GM19238 (cell line): ENCODE data around the gene ARL5C.
"Not testable (repeated sequence)": the region's sequence is repeated elsewhere in the genome, so short reads cannot be mapped to it uniquely, and the experiment has no call there.

Experiments
- DNase-seq: peaks from one replicate; pipeline ENCODE4 v3.0.0; 2011; ENCODE audit warnings: low spot score; ENCODE audit not compliant: insufficient read length

The ARL5C gene

GRCh38 chr17:39141915-39142664, 23.9 kb downstream of the ARL5C start:
- no peak for DNase-seq

DNA sequence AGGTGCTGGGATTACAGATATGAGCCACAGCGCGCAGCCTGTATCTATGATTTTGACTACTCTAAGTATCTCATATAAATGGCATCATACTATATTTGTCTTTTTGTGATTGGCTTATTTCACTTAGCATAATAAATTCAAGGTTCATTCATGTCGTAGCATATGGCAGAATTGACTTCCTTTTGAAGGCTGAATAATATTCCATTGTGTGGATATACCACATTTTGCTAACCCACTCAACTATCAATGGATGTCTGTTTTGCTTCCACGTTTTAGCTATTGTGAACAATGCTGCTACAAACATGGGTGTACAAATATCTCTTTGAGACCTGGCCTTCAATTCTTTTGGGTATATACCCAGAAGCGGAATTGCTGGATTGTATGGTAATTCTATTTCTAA, 24.7 kb downstream of the ARL5C start:
- DNase-seq, result no peak

DNA sequence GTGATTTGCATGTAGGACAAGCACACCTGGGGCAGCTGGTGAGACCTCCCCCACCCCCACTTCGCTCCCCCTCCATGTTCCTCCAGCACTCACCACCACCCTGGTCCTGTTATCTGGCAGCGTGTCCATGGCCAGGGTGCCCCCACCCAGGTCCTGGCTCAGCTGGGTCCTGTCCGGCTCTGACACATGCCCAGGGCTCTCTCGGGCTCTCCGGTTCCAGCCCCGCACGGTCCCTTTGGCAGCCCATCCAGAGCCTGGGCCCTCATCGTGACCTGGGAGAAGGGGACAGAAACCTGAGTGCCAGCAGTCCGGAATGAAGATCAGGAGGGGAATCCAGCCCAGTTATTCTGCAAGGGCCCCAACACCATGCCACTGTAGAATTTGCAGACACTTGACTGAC, 26.4 kb downstream of the ARL5C start:
- DNase-seq, result no peak

DNA sequence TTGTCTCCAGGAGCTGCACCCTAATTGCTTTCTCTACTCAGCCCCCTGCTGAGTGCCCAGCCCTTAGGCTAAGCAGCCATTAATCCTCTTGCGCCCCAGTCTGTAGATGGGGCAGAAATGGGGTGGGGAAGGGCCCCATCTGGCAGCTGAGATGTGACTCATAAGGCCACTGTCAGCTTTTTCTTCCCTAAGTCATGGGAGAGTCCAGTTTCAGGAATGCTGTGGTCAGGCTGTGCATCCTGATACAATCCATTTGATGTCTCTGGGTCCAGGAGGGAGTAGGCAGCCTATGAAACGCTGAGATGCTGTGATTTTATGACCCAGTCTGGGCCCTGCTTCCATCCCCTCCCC, 26.8 kb downstream of the ARL5C start:
- DNase-seq, result no peak

GRCh38 chr17:39138431-39139160, 27.4 kb downstream of the ARL5C start:
- DNase-seq, result no peak

DNA sequence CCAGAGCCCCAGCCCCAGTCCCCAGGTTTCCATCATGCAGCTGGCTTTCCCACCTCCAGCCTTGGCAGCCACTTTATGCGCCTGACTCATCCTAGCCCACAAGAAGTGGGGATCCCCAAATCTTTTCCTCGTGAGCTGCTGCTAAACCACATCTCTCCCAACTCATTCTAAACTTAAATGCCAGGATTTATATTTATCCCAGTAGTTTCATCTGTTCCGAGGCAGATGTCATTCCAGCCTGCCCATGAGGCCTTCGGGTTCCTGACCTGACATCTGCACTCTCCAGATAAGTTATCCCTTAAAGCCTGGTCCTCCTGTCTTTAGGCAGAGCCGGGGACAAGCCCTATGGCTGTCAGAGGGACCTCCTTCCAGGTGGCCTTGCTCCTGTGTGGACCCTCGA, 31.1 kb downstream of the ARL5C start:
- DNase-seq, result no peak

DNA sequence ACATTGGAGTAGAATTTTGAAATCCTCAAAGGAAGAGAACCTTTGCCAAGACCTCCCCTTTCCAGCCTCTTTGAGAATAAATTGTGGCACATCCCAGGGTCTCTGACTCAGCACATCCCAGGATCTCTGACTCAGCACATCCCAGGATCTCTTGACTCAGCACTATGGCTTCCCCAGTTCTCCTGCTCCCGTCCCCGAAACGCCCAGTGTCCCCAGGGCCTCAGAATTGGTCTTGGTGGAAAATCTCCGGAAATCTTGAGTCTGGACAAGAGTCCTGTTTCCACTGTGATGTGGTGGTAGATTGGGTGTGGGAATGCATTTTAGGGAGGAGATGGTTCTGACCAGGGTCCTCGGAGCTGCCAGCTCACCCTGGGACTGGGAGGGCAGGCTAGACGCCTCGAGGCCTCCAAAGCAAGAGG, 33.8 kb downstream of the ARL5C start:
- no peak for DNase-seq

DNA sequence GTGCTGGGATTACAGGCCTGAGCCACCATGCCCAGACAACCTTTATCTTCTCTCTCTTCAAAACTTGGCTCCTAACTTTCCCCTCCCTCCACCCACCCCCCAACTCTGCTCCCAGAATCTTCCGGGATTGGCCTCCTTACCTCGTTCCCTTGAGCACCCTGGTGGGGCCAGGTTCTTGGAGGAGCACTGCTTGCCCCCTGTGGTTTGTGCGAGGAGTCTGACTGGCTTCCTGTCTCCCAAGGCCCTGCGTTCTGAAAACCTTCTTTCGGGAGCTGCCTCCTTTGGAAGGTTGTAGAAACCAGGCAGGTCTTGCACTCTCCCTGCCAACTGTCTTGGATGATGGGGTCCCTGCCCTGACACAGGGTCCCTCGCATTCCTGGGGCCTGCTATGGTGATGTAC, 34.3 kb downstream of the ARL5C start:
- DNase-seq, result no peak

DNA sequence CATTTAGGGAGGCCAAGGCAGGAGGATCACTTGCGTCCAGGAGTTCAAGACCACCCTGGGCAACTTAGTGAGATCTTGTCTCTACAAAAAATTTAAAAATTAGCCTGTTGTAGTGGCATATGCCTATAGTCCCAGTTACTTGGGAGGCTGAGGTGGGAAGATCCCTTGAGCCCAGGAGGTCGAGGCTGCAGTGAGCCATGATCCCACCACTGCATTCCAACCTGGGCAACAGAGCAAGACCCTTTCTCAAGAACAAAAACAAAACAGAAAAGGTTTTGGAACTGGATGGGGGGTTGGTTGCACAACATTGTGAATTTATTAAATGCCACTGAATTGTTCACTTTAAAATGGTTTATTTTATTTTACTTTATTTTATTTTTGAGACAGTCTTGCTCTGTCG, 35.8 kb downstream of the ARL5C start:
- DNase-seq, result no peak

- DNase-seq, result not testable (repeated sequence)
Measured at GRCh38 chr17:39129544-39129943, 36.4 kb downstream of the ARL5C start.

- no peak for DNase-seq
Measured at GRCh38 chr17:39126436-39126835, 39.5 kb downstream of the ARL5C start.

GRCh38 chr17:39125143-39125875, 40.7 kb downstream of the ARL5C start:
- no peak for DNase-seq

GRCh38 chr17:39123627-39124026, 42.3 kb downstream of the ARL5C start:
- no peak for DNase-seq

DNA sequence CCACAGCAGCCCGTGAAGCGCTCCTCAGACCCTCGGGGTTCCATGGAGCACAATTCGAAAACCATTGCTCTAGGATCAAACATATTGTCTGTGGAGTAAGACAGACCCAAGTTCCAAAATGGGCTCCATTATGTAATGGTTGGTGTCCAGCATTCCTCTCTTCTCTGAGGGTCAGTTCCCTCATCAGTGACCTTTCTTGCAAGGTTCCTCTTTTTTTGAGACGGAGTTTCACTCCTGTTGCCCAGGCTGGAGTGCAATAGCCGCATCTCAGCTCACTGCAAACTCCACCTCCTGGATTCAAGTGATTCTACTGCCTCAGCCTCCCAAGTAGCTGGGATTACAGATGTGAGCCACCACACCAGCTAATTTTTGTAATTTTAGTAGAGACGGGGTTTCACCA, 43.0 kb downstream of the ARL5C start:
- DNase-seq, result no peak

GRCh38 chr17:39121919-39122318, 44.0 kb downstream of the ARL5C start:
- DNase-seq, result not testable (repeated sequence)

DNA sequence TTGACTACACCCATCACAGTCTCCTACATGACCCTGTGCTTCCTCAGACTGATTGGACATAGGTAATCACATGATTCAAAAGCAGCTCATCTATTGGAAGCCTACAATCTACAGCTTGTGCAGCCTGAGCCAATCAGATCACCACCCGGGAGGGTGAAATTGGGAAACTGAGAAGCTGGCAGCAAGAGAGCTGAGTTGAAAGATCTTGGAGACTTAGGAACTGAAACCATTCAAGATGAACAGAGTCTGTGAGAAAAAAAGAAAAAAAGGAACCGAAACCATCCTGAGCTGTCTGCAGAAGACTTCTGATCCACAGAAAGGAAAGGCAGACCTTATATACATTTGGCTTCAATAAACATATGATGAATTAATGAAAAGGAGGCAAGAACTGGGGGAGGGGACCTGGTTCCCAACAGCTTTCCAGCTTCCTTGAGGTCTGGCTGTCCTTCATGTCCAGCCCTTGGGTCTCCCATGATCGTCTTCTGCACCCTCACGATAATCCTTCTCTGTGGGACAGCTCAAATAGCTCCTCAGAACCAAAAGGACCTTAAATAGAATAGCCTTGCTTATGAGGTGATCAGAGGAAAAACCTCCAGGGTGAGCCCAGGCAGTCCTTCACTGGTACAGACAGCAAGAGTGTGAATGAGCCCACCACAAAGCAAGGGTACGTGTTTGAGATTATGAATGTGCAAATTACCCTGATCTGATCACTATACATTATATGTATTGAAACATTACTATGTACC, 47.1 kb downstream of the ARL5C start:
- DNase-seq, result peak; percentile 50

DNA sequence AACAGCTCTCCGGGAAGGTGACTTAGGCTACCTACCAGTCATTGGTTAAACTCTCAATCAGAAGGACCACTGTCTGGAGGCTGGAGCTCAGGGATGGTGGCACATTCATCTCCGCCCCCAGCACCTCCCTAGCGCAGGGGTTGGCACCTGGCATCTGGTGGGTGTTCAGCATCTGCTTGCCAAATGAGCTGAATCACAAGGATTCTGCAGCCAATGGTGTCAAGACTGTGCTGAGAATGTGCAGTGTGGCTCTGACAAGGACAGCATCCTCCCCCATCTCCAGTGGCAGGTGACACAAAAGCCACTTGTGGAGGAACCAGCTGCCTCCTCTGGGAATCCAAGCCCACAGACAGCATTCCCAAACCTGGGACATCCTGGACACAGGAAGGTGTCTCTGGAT, 49.7 kb downstream of the ARL5C start:
- DNase-seq, result no peak

GRCh38 chr17:39115135-39115534, 50.8 kb downstream of the ARL5C start:
- no peak for DNase-seq

DNA sequence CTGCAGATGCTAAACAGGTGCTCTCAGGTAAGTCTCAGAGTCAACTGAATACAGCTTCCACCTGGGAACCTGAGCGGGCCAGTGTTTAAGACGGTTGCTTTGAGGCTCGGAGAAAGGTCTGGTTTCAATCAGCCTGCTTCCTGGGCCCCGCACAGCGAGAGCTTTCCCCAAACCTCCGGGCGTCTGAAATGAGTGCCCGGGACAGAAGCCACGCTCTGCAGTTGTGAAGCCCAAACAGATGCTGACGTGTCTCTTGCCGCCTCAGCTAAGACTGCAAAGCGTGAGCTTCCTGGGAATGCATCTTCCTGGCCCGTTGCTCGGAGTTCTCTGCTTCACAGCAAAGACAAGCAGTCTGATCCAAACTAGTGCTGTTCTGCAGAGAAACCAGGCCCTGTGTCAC, 51.2 kb downstream of the ARL5C start:
- no peak for DNase-seq

DNA sequence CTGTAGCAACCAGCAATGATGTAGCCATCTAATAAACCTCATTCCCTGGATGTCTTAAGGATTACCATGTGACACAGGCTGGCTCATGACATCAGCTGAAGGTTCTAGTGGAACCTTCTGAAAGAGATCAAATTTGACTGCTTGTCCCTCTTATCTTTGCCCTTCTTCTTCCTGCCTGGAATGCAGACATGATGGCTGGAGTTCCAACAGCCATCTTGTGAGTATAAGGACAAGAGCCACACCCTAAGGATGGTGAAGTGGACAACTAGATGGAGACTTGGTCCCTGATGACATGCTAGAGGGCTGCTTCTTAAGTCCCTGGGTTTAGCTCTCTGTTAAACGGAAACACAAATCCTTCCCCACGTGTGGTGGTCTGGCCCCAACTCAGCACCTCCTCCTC, 52.1 kb downstream of the ARL5C start:
- DNase-seq, result no peak

DNA sequence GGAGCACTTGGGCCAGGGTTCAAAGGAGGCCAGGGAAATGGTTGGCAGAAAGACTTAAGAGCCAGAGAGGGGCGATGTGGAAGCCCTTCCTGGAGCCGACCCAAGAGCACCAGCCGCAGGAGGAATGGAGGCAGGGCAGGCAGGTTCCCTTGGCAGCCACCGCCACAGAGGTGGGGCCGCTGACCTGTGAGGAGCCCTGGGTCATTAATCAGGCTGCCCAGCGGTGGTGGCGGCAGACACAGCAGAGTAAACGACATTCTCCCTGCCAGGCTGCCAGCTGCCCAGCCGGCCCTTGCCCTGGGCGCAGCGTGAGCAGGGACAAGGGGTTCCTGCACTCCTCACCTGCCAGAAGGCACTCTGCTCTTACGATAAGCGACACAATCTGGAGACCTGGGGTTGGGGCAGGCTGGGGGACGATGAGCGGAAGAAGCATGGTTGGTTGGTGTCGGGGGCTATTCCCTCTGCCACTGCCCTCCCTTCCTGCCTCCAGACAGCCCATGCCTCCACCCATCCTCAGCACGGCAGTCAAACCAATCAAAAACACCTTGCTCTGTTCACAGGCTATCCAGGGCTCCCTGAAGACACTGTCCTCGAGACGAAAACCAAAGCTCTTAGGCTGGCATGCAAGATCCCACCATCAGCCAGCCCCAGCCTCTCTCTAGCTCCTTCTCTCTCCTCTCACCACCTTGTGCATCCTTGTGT, 55.4 kb downstream of the ARL5C start:
- DNase-seq, result no peak
